ENCODE data around the gene MAP3K20. TPM values are rescaled to one million over a fixed set of nuclear protein-coding genes. Genes with fewer than 3 reads are reported as not detected.

The MAP3K20 gene
- total and polyA plus RNA-seq, 10 donors: 3.2 to 24.1 (median 14.6) TPM

DNA sequence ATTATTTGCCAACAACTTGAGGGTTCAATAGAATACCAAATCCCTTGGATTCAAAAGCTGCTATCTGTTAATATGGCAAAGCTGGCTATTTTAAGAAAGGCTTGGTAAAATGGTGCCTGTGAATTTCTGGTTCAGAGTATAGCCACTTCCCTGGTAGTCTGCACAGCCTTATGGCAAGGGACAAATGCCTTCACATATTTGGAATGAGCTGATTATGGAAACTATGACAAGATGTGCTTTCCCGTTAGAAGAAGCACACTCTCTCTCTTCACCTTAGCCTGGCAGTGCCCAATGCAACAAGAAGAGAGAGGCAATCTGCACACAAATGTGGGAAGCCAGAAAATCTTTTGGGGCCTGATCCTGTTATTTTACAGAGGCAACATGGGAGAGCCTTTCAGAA is 47.5 kb upstream of the MAP3K20 start:
- H3K4me3 ChIP-seq: no peak overlapping the region
- intact Hi-C loops (cut with DNase I; ENCODE audit: low total_unique reads): loop anchor here (2.0 kb wide), 1 partner anchor 183 kb away; no protein-coding TSS in a partner anchor
- DNase-seq: no peak
- 93 to 100% (median 94%) methylated on average over 1 of the region's 1 CpG for WGBS, 5 donors
- no peaks in the 10 kb centered on the region for H3K36me3 ChIP-seq
- no peaks in the 10 kb centered on the region for H3K27me3 ChIP-seq (replicated peaks in 1 of 7)
- peaks cover 0 to 9% (median 0%) of the 10 kb centered on the region in 6 donors for H3K4me1 ChIP-seq
- H3K9me3 ChIP-seq: no peaks in the 10 kb centered on the region
- TF ChIP-seq CTCF (IDR thresholded peaks at IDR 0.05 in 8 of 11, conservative IDR thresholded peaks at IDR 0.05 in 3 of 11) (no peak), POLR2AphosphoS5 (IDR thresholded peaks at IDR 0.05) (no peak), POLR2A (IDR thresholded peaks at IDR 0.05) (no peak)
- no peak overlapping the region for H3K27ac ChIP-seq

DNA sequence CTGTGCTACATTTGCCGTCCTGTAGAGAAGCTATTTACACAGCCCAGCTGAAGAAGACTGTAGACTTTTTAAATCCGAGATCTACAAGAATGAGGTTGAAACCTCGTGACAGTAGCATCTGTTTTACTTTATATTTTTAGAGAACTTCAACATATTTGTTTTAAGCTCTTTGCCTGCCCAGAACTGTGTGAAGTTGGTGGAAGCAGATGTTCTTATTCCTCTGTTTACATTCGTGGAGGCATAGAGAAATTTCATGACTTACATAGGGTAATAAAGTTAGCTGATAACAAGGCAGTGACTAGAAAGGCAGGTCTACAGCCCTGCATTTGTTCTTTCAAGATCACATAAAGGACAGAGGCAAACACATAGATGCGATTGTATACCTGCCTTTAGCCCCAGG is 47.0 kb upstream of the MAP3K20 start:
- H3K36me3 ChIP-seq: no peaks in the 10 kb centered on the region
- no peak for DNase-seq
- H3K27ac ChIP-seq: no peak overlapping the region

DNA sequence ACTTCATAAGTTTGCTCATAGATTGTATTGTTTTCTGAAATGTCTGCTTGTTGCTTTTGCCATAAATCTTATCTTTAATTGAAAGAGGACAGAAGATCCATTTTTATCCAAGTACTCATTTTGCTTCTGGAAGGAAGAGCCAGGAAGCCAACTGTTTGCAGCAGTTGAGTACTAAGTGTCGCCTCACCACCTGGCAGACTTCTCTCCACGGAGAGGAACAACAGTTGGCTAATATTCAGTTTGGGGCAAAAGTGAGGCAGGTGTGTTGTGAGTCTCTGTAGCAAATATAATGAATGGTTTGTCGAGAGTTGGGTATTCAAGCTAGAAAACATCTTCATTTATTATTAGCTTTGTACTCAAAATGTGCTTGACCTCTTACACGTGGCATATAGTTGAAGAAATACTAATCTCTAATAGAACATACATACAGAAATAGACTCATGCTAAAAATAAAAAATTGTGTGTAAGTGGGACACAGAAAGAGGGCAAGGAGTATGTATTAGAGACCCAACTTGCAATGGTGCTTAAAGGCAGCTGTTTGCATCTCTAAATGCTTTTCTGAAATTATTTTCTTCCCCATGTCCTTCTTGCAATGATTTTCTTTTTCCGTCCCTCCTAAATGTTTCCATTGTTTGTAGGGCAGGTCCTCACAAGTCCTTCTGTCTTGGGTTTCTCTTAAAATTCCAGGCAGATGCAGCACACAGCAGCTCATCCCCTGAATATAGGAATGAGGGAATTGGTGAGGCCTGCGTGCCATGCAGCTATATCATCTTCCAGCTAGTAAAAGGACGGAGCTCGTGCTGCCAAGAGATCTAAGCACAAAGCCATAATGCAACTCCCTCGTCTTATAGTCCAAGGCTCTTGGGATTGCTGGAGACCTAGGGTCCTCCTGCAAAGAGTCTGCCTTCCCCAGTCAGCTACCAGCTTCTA is 44.8 kb upstream of the MAP3K20 start:
- no peaks in the 10 kb centered on the region for H3K27me3 ChIP-seq (replicated peaks in 1 of 7)
- DNase-seq: no peak
- no peak for TF ChIP-seq CTCF (IDR thresholded peaks at IDR 0.05 in 8 of 11, conservative IDR thresholded peaks at IDR 0.05 in 3 of 11)
- no peak for TF ChIP-seq POLR2AphosphoS5 (IDR thresholded peaks at IDR 0.05)
- no peak for TF ChIP-seq POLR2A (IDR thresholded peaks at IDR 0.05)
- WGBS, 5 donors: 84 to 91% (median 86%) methylated on average over 9 of the region's 9 CpGs
- no peaks in the 10 kb centered on the region for H3K36me3 ChIP-seq
- H3K4me3 ChIP-seq: no peak overlapping the region
- H3K9me3 ChIP-seq: no peaks in the 10 kb centered on the region
- H3K4me1 ChIP-seq: peaks cover 0 to 9% (median 0%) of the 10 kb centered on the region in 6 donors
- no peak overlapping the region for H3K27ac ChIP-seq
- intact Hi-C loops (cut with DNase I; ENCODE audit: low total_unique reads): no loop called here

More for the DNA sequence above, 47.0 kb upstream of the MAP3K20 start:
- Histone ChIP-seq H3K27me3 (replicated peaks in 1 of 7) (no peaks in the 10 kb centered on the region), H3K9me3 (no peaks in the 10 kb centered on the region), H3K4me3 (no peak overlapping the region), H3K4me1 (peaks cover 0 to 9% (median 0%) of the 10 kb centered on the region in 6 donors)
- 63 to 80% (median 79%) methylated on average over 5 of the region's 5 CpGs for WGBS, 5 donors
- no peak for TF ChIP-seq POLR2A (IDR thresholded peaks at IDR 0.05)
- TF ChIP-seq CTCF (IDR thresholded peaks at IDR 0.05 in 8 of 11, conservative IDR thresholded peaks at IDR 0.05 in 3 of 11): no peak
- no peak for TF ChIP-seq POLR2AphosphoS5 (IDR thresholded peaks at IDR 0.05)
- intact Hi-C loops (cut with DNase I; ENCODE audit: low total_unique reads): loop anchor here (2.0 kb wide), 1 partner anchor 182 kb away; no protein-coding TSS in a partner anchor

DNA sequence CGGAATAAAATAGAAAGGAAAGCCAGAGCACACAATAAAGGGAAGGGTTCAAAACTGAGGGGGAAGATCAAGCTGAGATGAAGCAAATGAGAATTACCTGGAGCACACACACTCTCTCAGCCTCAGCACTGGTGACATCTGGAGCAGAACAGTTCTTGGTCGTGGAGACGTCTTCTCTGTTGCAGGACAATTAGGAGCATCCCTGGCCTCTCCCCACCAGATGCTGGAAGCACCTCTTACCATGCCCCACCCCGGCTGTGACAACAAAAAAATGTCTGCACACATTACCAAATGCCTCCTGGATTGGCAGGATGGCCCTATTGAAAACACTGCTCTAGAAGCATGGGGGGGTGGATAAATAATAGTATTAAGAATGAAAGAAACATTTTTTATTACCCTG is 43.6 kb upstream of the MAP3K20 start:
- peaks cover 0 to 9% (median 0%) of the 10 kb centered on the region in 6 donors for H3K4me1 ChIP-seq
- no peak overlapping the region for H3K27ac ChIP-seq
- no peak overlapping the region for H3K4me3 ChIP-seq
- H3K36me3 ChIP-seq: no peaks in the 10 kb centered on the region
- no peaks in the 10 kb centered on the region for H3K9me3 ChIP-seq
- DNase-seq: no peak
- WGBS, 5 donors: 81 to 97% (median 93%) methylated on average over 4 of the region's 4 CpGs
- no peaks in the 10 kb centered on the region for H3K27me3 ChIP-seq (replicated peaks in 1 of 7)
- intact Hi-C loops (cut with DNase I; ENCODE audit: low total_unique reads): no loop called here
- TF ChIP-seq CTCF (IDR thresholded peaks at IDR 0.05 in 8 of 11, conservative IDR thresholded peaks at IDR 0.05 in 3 of 11) (no peak), POLR2AphosphoS5 (IDR thresholded peaks at IDR 0.05) (no peak), POLR2A (IDR thresholded peaks at IDR 0.05) (no peak)
